A549 (cell line): ENCODE data around the gene B3GNT3. TPM values are rescaled to one million over a fixed set of nuclear protein-coding genes. Genes with fewer than 3 reads are reported as not detected.

Experiments used
- ATAC-seq, 2 experiments: fragments of 200-7000 bp in 1 of 2; fragments of >200 bp in 1 of 2; cut with Nextera tagmentation in 1 of 2; cut with Tn5 transposase in 1 of 2; 3 replicates each; pipeline versions ENCODE4 v1.8.0 to v1.9.1; 2018 to 2020; ENCODE audit warnings: mild to moderate bottlenecking in 1 of 2, moderate library complexity in 1 of 2
- CTCF ChIA-PET: fragments of 300-600 bp; sonication (Branson Sonifier 250); formaldehyde crosslinking; extraction: SDS; loops from one replicate; lab custom pipeline; 2021; ENCODE audit warnings: antibody characterized with exemption, inconsistent platforms; lab: Yijun Ruan, JAX
- POLR2A ChIA-PET: fragments of 350-600 bp; formaldehyde crosslinking; extraction: SDS; loops from one replicate; lab custom pipeline; 2021; ENCODE audit warnings: antibody characterized with exemption, inconsistent platforms; lab: Yijun Ruan, JAX
- DNase-seq, 2 experiments: peaks; one replicate each; pipeline versions ENCODE4 v3.0.0 to v3.0.0-alpha.2; 2011 to 2016; ENCODE audit warnings: low read depth in 1 of 2, low spot score in 1 of 2
- FAIRE-seq: peaks from 2 replicates; lab custom pipeline; 2011; peaks lifted over from hg19 to GRCh38; lab: Jason Lieb, UNC
- H3K27ac ChIP-seq, 2 experiments: fragments of >200 bp; sonication (Bioruptor Twin); formaldehyde crosslinking; 3 replicates each; pipeline ENCODE4 v1.5.1; 2016 to 2017
- H3K4me1 ChIP-seq: fragments of >200 bp; sonication (Bioruptor Twin); formaldehyde crosslinking; 3 replicates; pipeline ENCODE4 v1.6.1; 2016
- H3K4me2 ChIP-seq: fragments of >200 bp; sonication (Bioruptor Twin); formaldehyde crosslinking; 3 replicates; pipeline ENCODE4 v1.6.1; 2016
- H3K4me3 ChIP-seq: fragments of >200 bp; sonication (Bioruptor Twin); formaldehyde crosslinking; 3 replicates; pipeline ENCODE4 v1.5.1; 2016
- H3K9me3 ChIP-seq: fragments of >200 bp; sonication (Bioruptor Twin); formaldehyde crosslinking; 3 replicates; pipeline ENCODE4 v1.6.1; 2016
- ATOH8 ChIP-seq: fragments of 250-450 bp; sonication (Bioruptor Pico); IDR thresholded peaks from 2 replicates; pipeline ENCODE4 v1.5.0; 2020; ENCODE audit warnings: low read depth, mild to moderate bottlenecking, moderate library complexity
- CHD4 ChIP-seq: fragments of 200-600 bp; sonication (generic); IDR thresholded peaks from 2 replicates; pipeline ENCODE4 v1.6.1; 2016; ENCODE audit warnings: antibody characterized with exemption, mild to moderate bottlenecking, borderline replicate concordance
- CTCF ChIP-seq: fragments of >200 bp; sonication (Bioruptor Twin); formaldehyde crosslinking; IDR thresholded peaks from 3 replicates; pipeline ENCODE4 v1.5.1; 2016
- E2F6 ChIP-seq: IDR thresholded peaks from 2 replicates; pipeline ENCODE4 v1.6.1; 2012; ENCODE audit warnings: low read depth, borderline replicate concordance
- ESRRA ChIP-seq: fragments of 150-350 bp; IDR thresholded peaks from 2 replicates; pipeline ENCODE4 v1.6.1; 2014; ENCODE audit warnings: mild to moderate bottlenecking, low read length, borderline replicate concordance
- KDM5A ChIP-seq: fragments of 200-600 bp; sonication (generic); IDR thresholded peaks from 2 replicates; pipeline ENCODE4 v1.6.1; 2016; ENCODE audit warnings: antibody characterized with exemption, mild to moderate bottlenecking
- MAZ ChIP-seq: fragments of 150-350 bp; IDR thresholded peaks from 2 replicates; pipeline ENCODE4 v1.6.1; 2014; ENCODE audit warnings: antibody characterized with exemption, low read depth, low read length, borderline replicate concordance
- NPAS2 ChIP-seq: fragments of 250-450 bp; sonication (Bioruptor Pico); IDR thresholded peaks from 2 replicates; pipeline ENCODE4 v1.8.0; 2022; ENCODE audit warnings: mild to moderate bottlenecking, moderate library complexity, borderline replicate concordance
- POLR2A ChIP-seq: IDR thresholded peaks from 2 replicates; pipeline ENCODE4 v1.6.1; 2012; ENCODE audit warnings: mild to moderate bottlenecking, low read length
- POLR2AphosphoS2 ChIP-seq: conservative IDR thresholded peaks from 2 replicates; pipeline ENCODE4 v1.6.1; 2012; ENCODE audit warnings: low read length, improper control_type of control experiment, inconsistent platforms
- RAD21 ChIP-seq, 2 experiments: fragments of >200 bp in 1 of 2; sonication (Bioruptor Twin) in 1 of 2; formaldehyde crosslinking in 1 of 2; IDR thresholded peaks in 1 of 2; conservative IDR thresholded peaks in 1 of 2; 2 replicates in 1 of 2; 3 replicates in 1 of 2; pipeline ENCODE4 v1.6.1; 2012 to 2018; ENCODE audit warnings: inconsistent platforms in 1 of 2
- RCOR1 ChIP-seq: fragments of 150-350 bp; IDR thresholded peaks from 2 replicates; pipeline ENCODE4 v1.6.1; 2014; ENCODE audit warnings: antibody characterized with exemption, low read length, low read depth
- RFX5 ChIP-seq: fragments of 450-650 bp; IDR thresholded peaks from 2 replicates; pipeline ENCODE4 v1.7.1; 2014; ENCODE audit warnings: antibody characterized with exemption, mild to moderate bottlenecking, moderate library complexity
- SREBF2 ChIP-seq: fragments of 450-650 bp; IDR thresholded peaks from 2 replicates; pipeline ENCODE4 v1.6.1; 2014; ENCODE audit warnings: mild to moderate bottlenecking, moderate library complexity
- TP53 ChIP-seq: fragments of 250-450 bp; sonication (Bioruptor Pico); IDR thresholded peaks from 2 replicates; pipeline ENCODE4 v1.5.0; 2021; ENCODE audit warnings: mild to moderate bottlenecking, moderate library complexity
- ZFP36 ChIP-seq: fragments of 450-650 bp; IDR thresholded peaks from 2 replicates; pipeline ENCODE4 v1.6.1; 2014; ENCODE audit warnings: borderline replicate concordance; ENCODE audit not compliant: partially characterized antibody
- ZNF302 ChIP-seq: fragments of 250-450 bp; sonication (Bioruptor Pico); IDR thresholded peaks from 2 replicates; pipeline ENCODE4 v1.9.0; 2021; ENCODE audit warnings: inconsistent platforms, mild to moderate bottlenecking, moderate library complexity
- ZSCAN20 ChIP-seq: fragments of 250-450 bp; sonication (Bioruptor Pico); IDR thresholded peaks from 2 replicates; pipeline ENCODE4 v1.8.0; 2022; ENCODE audit warnings: mild to moderate bottlenecking, moderate library complexity
- whole genome bisulfite sequencing: methylation state at CpG from one replicate; pipeline ENCODE4 v1.1.6; 2017; ENCODE audit errors: missing lambda C conversion rate; 5-methylcytosine and 5-hydroxymethylcytosine counted together
- polyA plus RNA-seq, 4 experiments: library from polyadenylated mRNA; depleted of rRNA in 3 of 4; stranded (reverse); fragments of >200 nt; fragmentation: RNase III in 1 of 4; extraction: RNeasy Plus Mini Kit Qiagen cat#74134 plus additional on column Dnase treatment in 1 of 4; gene quantifications; 2 replicates in 3 of 4; 3 replicates in 1 of 4; pipeline ENCODE4 v1.2.3, GENCODE V29; 2011 to 2017
- TF ChIP-seq, protein P1 (sequence below): fragments of 200-600 bp; sonication (generic); IDR thresholded peaks from 2 replicates; pipeline ENCODE4 v1.6.1; 2016; ENCODE audit warnings: antibody characterized with exemption, mild to moderate bottlenecking, moderate library complexity

Gene B3GNT3
- polyA plus RNA-seq, 2 of the 4 experiments (the other 2 are of a cell fraction) = 2.4 to 2.7 TPM

GRCh38 chr19:17748884-17749638 is 45.9 kb upstream of the B3GNT3 start:
- CTCF ChIA-PET = interaction anchor here (1.8 to 5.9 kb wide), 2 partner anchors 17 kb away, joined by 9 to 29 read pairs; no protein-coding TSS in a partner anchor
- no peaks in the 10 kb centered on the region for H3K9me3 ChIP-seq
- POLR2A ChIA-PET = no interaction called here
- FAIRE-seq (no peak), ATAC-seq (no peak), DNase-seq (no peak)
- 81% methylated on average over 6 of the region's 6 CpGs for WGBS
- H3K4me2 ChIP-seq = peak overlapping the region; percentile 31; the same call in 2 of the 3 replicates
- peaks cover 8% of the 10 kb centered on the region; the same call in 1 of the 3 replicates for H3K4me1 ChIP-seq
- no peak overlapping the region for H3K4me3 ChIP-seq
- no peak for TF ChIP-seq ZNF302 (CRISPR knock-in tag)
- H3K27ac ChIP-seq = peak overlapping the region in 1 of 2 experiments; percentile 47; a peak in 2 of 6 replicates

- peaks cover 11% of the 10 kb centered on the region for H3K4me1 ChIP-seq
- DNase-seq (peak in 1 of 2 experiments; percentile 24), FAIRE-seq (no peak), ATAC-seq (peak; percentile 15 to 26; a peak in 2 of 6 replicates)
- TF ChIP-seq ZSCAN20 (CRISPR knock-in tag) = no peak
- no peak for TF ChIP-seq ATOH8 (CRISPR knock-in tag)
- TF ChIP-seq POLR2A = no peak
- TF ChIP-seq ZFP36 = peak; percentile 58
- no peak for TF ChIP-seq NPAS2
- H3K27ac ChIP-seq = peak overlapping the region in 1 of 2 experiments; percentile 47; a peak in 3 of 6 replicates
- WGBS = 21% methylated on average over 6 of the region's 8 CpGs
- H3K4me3 ChIP-seq = no peak overlapping the region
- H3K9me3 ChIP-seq = no peaks in the 10 kb centered on the region
- peak overlapping the region; percentile 31; the same call in 2 of the 3 replicates for H3K4me2 ChIP-seq
- POLR2A ChIA-PET = no interaction called here
- CTCF ChIA-PET = interaction anchor here (5.9 kb wide), 1 partner anchor 16 kb away, joined by 29 read pairs; no protein-coding TSS in a partner anchor
These were observed 45.0 kb upstream of the B3GNT3 start for GRCh38 chr19:17749912-17750317.

- CTCF ChIA-PET = interaction anchor here (0.8 to 5.9 kb wide), 2 partner anchors 15 to 33 kb away, joined by 3 to 29 read pairs; no protein-coding TSS in a partner anchor
- DNase-seq (no peak), ATAC-seq (no peak), FAIRE-seq (no peak)
- peak within 1 kb of the TSS in 1 of 2 experiments; percentile 56; a peak in 2 of 6 replicates for H3K27ac ChIP-seq
- no peak within 1 kb of the TSS for H3K4me3 ChIP-seq
- H3K4me1 ChIP-seq = peaks cover 25% of the 10 kb centered on the region
- POLR2A ChIA-PET = no interaction called here
- 92% methylated on average over 9 of the region's 28 CpGs for WGBS
- H3K9me3 ChIP-seq = no peaks in the 10 kb centered on the region
- H3K4me2 ChIP-seq = no peak within 1 kb of the TSS
- TF ChIP-seq RCOR1 (no peak), ATOH8 (CRISPR knock-in tag) (no peak), ZFP36 (no peak), CHD4 (no peak), POLR2AphosphoS2 (no peak), SREBF2 (no peak), KDM5A (no peak), TP53 (CRISPR knock-in tag) (no peak), CTCF (no peak), RFX5 (no peak), ESRRA (no peak), RAD21 (conservative IDR thresholded peaks at IDR 0.05 in 1 of 2, IDR thresholded peaks at IDR 0.05 in 1 of 2) (no peak), E2F6 (no peak), MAZ (no peak)
- TF ChIP-seq, protein P1, sequence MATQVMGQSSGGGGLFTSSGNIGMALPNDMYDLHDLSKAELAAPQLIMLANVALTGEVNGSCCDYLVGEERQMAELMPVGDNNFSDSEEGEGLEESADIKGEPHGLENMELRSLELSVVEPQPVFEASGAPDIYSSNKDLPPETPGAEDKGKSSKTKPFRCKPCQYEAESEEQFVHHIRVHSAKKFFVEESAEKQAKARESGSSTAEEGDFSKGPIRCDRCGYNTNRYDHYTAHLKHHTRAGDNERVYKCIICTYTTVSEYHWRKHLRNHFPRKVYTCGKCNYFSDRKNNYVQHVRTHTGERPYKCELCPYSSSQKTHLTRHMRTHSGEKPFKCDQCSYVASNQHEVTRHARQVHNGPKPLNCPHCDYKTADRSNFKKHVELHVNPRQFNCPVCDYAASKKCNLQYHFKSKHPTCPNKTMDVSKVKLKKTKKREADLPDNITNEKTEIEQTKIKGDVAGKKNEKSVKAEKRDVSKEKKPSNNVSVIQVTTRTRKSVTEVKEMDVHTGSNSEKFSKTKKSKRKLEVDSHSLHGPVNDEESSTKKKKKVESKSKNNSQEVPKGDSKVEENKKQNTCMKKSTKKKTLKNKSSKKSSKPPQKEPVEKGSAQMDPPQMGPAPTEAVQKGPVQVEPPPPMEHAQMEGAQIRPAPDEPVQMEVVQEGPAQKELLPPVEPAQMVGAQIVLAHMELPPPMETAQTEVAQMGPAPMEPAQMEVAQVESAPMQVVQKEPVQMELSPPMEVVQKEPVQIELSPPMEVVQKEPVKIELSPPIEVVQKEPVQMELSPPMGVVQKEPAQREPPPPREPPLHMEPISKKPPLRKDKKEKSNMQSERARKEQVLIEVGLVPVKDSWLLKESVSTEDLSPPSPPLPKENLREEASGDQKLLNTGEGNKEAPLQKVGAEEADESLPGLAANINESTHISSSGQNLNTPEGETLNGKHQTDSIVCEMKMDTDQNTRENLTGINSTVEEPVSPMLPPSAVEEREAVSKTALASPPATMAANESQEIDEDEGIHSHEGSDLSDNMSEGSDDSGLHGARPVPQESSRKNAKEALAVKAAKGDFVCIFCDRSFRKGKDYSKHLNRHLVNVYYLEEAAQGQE = no peak
These were observed 43.6 kb upstream of the B3GNT3 start, which contains the start of gene FCHO1 for GRCh38 chr19:17751103-17751911. Gene FCHO1 (plus strand): TSS chr19:17751477. CDS start chr19:17755165, 3,688 bp downstream.
